Measurements from ENCODE around the gene ORAI1.
"Not testable (repeated sequence)": the region's sequence is repeated elsewhere in the genome, so short reads cannot be mapped to it uniquely, and the experiment has no call there.

ORAI1 gene

DNA sequence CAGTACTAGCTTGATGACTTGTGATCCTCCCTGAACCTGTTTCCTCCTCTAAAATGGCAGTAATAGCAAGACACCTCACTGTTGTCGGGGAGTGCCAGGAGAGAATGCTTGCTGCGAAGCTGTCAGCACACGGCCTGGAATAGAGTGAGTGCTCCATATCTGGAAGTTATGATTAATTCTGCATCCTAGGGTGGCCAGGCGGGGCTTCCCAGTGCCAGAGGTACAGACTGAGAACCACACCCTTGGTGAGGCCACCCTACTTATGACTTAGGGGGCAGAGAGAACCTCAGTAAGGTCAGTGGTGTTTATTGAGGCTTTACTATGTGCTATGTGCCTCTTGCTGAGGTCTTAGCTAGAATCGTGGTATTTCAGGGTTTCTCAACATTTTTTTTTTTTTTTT is 23.0 kb downstream of the ORAI1 start:
- DNase-seq (ENCODE audit: low read depth), result no peak

DNA sequence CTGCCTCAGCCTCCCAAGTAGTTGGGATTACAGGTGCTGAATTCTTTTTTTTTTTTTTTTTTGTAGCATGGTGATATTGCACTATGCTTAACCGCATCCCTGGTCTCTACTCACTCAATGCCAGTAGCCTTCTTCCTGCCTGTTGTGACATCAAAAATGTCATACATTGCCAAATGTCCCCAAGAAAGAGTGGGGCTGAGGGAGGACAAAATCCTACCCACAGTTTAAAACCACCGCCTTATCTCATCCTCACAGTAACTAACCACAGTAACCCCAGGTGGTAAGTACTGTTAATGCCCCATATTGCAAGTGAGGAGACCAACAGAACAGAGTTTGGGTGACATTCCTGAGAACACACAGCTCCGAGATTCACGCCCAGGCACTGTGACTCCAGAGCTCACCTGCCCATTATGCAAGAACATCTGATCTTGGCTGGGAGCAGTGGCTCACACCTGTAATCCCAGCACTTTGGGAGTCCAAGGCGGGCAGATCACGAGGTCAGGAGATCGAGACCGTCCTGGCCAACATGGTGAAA is 23.6 kb downstream of the ORAI1 start:
- DNase-seq (ENCODE audit: low read depth), result peak; percentile 90

DNA sequence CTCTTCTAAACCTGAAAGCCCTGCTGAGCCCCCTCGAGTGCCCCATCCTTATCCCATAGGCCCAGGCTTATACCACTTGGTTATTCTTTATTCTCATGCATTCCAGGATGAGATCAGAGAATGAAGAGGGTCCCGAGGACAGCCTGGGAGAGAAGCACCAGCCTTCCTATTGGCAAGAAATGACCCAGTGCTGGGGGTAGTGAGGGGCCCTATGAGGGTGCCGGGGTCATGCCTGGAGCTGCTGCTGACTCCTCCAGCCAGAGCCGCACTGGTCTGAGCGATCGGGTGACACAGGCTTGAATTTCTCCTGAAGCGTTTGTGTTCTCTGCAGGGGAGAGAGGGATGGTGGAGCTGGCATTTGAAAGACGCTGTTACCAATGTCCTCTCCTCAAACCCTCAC is 25.0 kb downstream of the ORAI1 start:
- DNase-seq (ENCODE audit: low read depth), result no peak

DNA sequence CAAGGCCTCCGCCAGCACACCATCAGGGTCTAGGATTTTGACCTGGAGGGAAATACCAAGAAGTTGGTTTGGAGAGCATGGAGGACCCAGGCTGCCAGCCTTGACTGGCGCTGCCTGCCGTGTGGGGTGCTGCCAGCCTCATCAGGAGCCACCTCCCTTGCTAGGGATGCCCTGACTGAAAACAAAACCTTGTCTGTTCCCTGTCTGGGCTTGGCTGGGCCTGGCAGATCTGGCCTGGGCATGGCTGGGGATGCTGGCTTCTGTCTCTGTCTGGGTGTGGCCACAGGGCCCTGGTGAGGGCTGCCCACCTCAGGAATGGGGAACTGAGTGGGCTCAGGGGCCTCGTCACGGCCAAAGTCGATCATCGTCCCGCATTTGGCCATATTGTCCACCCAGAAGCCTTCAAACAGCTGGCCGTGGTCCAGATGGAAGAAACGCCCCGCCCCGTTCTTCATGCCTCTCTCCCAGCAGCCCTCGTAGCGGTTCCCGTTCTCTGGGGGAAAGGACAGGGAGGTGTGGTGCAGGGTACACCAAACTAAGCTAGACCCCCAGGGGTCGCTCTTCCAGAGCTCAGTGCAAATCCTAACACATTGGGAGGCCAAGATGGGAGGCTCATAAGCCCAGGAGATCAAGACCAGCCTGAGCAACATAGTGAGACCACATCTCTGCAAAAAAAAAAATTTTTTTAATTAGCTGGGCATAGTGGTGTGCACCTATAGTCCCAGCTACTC is 26.6 kb downstream of the ORAI1 start:
- DNase-seq (ENCODE audit: low read depth), result no peak

DNA sequence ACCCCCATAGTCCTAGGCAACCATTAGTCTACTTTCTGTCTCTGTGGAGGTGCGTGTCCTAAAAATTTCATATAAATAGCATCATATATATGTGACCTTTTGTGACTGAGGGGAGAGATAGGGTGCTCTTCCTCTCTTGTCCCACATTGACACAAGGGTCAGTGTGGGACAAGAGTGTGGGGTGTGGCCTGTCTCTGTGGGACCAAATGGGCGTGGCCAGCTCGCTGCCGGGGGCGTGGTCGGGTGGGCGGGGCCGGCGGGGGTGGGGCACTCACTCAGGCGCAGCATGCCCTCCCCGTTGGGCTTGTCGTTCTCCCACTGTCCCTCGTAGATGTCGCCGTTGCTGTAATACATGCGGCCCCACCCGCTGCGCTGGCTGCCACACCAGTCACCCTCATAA is 27.7 kb downstream of the ORAI1 start:
- no peak for DNase-seq (ENCODE audit: low read depth)

DNA sequence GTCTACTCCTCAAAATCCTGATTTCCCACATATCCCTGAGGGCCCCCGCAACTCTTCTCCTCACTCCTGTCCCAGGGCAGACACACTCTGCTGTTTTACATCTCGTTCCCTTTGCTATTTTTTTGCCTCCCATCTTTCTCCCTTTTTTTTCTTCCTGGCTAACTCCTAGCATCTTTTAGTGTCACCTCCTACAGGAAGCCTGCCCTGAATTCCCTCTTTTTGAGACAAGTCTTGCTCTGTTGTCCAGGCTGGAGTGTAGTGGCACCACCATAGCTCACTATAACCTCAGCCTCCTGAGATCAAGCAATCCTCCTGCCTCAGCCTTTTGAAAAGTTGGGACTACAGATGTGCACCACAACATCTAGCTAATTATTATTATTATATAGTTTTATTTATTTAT is 29.8 kb downstream of the ORAI1 start:
- no peak for DNase-seq (ENCODE audit: low read depth)

DNA sequence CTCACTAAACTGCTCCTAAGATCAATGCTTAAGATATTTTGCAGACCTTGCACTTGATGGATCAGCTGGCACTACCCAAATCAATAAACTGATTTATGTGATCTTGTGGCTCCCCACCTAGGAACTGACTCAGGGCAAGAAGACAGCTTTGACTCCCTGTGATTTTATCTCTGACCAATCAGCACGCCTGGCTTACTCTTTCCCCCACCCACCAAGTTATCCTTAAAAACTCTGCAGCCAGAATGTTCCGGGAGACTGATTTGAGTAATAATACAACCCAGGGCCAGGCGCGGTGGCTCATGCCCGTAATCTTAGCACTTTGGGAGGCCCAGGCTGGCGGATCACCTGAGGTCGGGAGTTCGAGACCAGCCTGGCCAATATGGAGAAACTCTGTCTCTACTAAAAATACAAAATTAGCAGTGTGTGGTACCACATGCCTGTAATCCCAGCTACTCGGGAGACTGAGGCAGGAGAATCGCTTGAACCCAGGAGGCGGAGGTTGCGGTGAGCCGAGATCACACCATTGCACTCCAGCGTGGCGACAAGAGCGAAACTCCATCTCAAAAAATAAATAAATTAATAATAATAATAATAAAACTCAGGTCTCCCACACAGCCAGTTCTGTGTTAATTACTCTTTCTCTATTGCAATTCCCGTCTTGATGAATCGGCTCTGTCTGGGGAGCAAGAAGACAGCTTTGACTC is 31.1 kb downstream of the ORAI1 start:
- no peak for DNase-seq (ENCODE audit: low read depth)

DNA sequence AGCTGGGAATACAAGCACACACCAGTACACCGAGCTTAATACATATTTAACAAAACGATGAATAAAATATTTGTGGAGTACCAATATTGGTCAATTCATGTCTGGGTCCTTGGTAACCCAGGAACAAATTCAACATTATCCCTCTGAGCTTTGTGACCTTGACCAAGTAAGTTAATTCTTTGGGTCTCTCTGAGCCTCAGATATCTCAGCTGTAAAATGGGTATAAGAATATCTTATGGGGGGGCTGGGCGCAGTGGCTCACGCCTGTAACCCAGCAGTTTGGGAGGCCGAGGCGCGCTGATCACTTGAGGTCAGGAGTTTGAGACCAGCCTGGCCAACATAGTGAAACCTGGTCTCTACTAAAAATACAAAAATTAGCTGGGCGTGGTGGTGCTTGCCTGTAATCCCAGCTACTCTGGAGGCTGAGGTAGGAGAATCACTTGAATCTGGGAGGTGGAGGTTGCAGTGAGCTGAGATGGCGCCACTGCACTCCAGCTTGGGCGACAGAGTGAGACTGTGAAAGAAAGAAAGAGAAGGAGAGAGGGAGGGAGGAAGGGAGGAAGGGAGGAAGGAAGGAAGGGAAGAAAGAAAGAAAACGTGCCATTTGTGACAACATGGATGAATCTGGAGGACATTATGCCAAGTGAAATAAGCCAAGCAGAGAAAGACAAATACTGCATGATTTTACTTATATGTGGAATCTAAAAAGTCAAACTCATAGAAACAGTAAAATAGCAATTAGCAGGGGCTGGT is 35.2 kb downstream of the ORAI1 start:
- not testable (repeated sequence) for DNase-seq (ENCODE audit: low read depth)

DNA sequence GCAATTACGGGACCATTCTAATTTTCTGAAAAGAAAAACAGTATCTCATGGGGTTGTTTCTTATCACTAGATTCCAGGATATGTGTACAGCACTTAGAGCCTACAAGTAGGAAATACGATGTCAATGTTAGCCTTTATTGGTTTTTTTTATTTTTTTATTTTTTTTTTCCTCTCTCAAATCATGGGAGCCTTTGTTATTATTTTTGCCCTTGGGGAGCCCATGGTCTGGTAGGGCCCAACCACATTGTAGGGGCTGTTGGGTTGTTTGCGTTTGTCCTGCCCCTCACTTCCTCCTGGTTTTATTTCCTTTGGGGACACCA is 37.2 kb downstream of the ORAI1 start:
- no peak for DNase-seq (ENCODE audit: low read depth)

DNA sequence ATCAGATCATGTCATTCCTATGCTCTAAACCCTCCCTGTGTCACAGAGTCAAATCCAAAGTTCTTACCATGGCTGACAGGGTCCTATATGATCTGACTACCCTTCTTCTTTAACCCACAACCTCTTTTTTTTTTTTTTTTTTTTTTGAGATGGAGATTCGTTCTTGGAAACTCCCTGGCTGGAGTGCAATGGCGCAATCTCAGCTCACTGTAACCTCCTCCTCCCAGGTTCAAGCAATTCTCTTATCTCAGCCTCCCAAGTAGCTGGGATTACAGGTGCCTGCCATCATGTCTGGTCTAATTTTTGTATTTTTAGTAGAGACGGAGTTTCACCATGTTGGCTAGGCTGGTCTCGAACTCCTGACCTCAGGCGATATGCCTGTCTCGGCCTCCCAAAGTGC is 40.5 kb downstream of the ORAI1 start:
- not testable (repeated sequence) for DNase-seq (ENCODE audit: low read depth)

DNA sequence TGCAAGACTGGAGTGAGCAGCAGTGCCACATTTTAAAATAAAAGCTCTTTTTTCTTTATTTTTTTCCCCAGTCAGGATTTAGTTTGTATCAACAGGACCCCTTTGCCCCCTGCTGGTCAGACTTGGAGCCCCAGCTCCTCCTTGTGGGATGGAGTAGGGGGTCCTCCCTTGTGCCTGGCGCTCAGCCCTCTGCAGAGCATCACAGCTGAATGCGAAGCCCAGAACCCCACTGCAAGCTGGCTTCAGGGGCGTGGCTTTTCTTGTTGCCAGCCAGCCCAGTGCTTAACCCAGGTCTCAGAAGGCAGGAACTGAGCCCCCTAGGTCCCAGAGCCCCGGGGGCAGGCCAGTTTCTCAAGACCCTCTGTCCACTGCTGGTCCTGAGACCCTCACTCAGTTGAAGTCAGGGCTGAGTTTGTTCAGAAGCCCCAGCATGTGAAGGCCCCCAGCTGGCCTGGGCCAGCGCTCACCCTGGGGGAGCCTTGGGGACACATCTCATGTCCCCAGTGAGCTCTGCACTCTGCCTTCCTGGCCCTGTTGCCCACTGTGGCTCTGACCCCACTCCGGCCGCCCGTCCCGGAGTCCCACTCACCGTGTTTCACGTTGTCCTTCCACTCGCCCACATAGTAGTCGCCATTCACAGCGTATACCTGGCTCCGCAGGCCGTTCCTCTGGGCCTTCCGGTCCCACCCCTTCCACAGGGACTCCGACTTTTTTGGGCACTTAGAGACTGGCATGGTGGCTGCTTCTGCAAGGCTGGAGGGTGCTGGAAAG is 42.6 kb downstream of the ORAI1 start:
- no peak for DNase-seq (ENCODE audit: low read depth)

DNA sequence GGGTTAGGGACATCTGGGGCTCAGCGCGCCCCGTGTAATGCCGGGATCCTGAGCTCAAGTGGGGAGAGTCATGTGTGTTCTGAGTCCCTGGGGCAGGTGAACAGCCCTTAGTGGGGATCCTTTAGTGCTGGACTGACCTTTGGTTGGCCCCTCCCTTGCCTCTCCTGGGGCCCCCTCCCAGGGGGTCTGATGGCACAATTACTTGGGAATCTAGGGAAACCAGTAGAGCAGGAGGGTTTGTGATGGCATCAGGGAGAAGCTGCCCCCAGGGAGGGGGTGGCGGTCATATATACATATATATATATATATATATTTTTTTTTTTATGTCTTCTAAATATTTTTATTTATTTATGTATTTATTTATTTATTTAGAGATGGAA is 43.2 kb downstream of the ORAI1 start, which contains the start of gene MORN3:
TSS of gene MORN3 (minus strand) at position 134 of the 380 bp plus-strand sequence. CDS start 171 bp downstream, outside the sequence.
- DNase-seq (ENCODE audit: low read depth), result no peak

DNA sequence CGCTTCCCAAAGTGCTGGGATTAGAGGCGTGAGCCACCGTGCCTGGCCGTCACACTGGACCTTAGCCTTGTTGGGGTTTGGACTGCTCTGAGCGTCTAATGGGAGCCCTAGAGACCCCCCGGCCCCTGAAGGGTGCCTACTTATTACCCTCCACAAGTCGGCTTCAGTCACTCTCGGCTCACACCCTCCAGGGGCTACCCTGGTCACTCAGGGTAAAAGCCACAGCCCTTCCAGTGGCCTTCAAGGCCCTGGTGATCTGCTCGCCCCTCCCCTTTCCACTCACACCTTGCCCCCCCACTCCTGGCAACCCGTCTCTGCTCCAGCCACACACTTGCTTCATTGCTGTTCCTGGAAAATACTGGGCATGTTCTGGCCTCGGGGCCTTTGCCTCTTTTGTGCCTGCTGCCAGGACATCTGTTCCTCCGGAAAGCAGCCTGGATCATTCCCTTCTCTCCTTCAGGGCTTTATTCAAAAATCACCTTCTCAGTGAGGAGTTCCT is 46.7 kb downstream of the ORAI1 start:
- no peak for DNase-seq (ENCODE audit: low read depth)

DNA sequence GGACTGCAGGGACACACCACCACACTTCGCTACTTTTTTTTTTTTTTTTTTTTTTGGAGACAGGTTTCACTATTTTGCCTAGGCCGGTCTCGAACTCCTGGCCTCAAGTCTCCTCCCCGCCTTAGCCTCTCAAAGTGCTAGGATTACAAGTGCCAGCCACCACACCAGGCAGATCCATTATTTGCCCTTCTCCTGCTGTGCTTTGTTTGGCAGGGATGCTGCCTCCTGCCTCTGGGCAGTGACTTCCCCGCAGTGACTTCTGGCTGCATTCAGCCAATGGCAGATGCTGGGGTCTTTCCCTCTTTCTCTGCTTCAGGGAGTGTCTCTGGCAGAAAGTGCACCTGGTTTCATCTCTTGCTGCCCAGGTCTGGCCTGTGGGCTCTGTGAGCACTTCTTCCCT is 49.9 kb downstream of the ORAI1 start:
- DNase-seq (ENCODE audit: low read depth), result no peak

DNA sequence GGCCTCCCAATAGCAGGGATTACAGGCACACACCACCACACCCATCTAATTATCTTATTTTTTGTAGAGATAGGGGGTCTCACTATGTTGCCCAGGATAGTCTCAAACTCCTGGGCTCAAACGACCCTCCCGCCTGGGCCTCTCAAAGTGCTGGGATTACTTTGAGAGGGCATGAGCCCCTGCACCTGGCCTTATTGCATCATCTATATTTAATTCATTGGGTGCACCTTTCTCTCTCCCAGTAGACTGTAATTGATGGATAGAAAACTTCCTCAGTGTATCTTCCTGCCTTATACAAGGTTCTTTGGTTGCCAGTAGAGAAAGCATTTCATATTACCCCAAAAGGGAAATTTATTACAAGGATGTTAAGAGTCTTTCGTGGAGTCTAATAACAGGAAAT is 52.0 kb downstream of the ORAI1 start:
- no peak for DNase-seq (ENCODE audit: low read depth)

DNA sequence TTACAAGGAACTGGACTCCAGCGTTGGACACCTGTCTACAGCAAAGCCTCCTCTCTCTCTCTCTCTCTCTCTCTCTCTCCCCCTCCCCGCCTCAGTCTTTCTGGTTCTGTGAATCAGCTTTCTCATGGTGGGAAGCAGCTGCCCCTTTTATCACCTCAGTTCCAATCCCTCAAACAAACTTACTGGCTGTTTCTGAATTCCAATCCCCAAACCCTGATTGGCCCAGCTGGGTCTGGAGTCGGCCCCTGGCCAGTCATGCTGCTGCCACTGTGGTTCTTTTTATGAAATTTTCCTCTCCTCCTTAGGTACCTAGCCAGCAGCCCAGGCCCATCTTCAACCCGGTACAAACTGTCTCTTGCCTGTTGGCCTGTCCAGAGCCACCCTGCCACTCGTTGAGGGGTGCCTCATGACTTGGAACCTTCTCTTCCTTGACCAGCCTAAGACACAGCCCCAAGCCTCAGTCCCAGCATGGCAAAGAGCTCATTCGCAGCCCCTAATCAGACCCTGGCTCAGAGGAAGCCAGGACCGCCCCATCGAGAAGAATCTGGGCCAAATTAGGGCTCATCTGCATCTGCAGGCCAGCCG is 52.5 kb downstream of the ORAI1 start:
- no peak for DNase-seq (ENCODE audit: low read depth)

DNA sequence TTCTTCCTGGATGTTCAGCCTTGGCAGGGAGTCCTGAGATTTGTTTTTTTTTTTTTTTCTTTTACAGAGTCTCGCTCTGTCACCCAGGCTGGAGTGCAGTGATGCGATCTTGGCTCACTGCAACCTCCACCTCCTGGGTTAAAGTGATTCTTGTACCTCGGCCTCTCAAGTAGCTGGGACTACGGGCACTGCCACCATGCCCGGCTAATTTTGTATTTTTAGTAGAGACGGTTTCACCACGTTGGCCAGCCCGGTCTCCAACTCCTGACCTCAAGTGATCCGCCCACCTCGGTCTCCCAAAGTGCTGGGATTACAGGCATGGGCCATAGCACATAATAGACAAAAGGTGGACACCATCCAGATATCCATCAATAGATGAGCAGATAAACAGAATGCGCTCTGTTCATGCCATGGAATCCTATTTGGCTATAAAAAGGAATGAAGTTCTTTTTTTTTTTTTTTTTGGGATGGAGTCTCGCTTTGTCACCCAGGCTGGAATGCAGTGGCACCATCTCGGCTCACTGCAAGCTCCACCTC is 53.4 kb downstream of the ORAI1 start:
- DNase-seq (ENCODE audit: low read depth), result not testable (repeated sequence)

DNA sequence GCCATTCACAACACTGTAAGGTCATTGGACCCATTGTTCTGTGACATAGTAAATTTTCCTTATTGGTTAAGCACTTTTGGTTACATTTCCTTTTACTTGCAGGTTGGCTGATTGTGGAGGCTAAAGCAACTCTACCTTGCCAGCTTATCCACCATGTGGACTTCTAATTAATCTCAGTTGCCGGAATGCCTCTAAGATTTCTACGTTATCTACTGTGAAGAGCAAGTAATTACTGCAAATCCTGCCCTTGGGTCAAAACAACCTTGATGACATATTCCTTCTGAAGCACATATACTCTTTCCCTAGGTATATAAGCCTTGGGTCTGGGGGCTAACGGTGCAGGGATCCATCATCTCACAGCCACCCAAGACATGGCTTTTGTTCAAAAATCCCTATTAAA is 62.6 kb downstream of the ORAI1 start:
- no peak for DNase-seq (ENCODE audit: low read depth)

DNA sequence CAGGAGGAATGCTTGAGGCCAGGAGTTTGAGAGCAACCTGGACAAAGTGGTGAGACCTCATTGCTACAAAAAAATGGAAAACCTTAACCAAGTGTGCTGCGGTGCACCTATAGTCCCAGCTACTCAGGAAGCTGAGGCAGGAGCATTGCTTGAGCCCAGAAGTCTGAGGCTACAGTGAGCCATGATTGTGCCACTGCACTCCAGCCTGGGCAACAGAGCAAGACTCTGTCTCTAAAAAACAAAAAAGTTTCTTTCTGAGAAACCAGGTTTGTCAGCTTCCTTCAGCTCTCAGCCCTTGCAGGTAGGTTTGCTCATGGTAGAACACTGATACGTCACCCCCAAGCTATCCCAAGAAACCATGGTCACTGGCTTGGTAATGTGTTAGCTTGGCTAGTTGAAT is 63.1 kb downstream of the ORAI1 start:
- no peak for DNase-seq (ENCODE audit: low read depth)
